Epithelial cell of esophagus (primary cell): ENCODE results near the gene KAT7.

Experiments
- DNase-seq: peaks from one replicate; pipeline ENCODE4 v3.0.0; 2010; ENCODE audit warnings: low read depth
- H3K4me3 ChIP-seq: 2 replicates; pipeline ENCODE4 v1.5.1; 2011; ENCODE audit warnings: mild to moderate bottlenecking, low read length, control low read depth
- TF ChIP-seq, protein P1 (sequence below): IDR thresholded peaks from 2 replicates; pipeline ENCODE4 v1.5.1; 2011; ENCODE audit warnings: low read depth, mild to moderate bottlenecking, low read length, control low read depth, inconsistent platforms; ENCODE audit not compliant: insufficient read depth; ENCODE audit errors: missing control alignments

Gene KAT7

DNA sequence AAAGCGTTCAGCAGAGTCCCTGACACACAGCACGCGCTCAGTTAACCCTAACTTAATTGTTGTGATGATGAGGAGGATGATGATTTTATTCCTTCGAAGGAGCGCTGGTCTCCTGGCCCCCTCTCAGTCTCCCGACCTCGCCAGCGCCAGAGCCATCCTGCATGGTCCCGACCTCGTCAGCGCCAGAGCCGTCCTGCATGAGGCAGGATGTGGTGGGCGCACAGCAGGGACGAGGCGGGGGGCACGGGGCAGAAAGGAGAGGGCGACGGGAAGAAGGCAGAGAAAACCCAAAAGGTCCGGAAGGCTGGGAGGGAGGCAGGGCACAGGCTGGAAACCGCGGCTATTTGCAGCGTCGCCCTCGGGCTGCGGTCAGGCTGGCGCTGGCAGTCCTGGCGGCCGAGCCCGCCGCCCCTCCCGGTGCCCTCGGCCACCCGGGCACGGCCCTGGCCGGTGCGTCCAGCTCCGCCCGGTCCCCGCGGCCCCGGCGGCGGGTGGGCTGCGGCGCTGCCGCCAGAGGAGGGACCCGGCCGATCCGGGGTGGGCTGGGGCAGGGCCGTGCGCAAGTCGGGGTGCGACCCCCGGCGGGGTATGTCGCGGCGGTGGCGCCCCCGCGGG lies 62.4 kb downstream of the KAT7 start:
- no peak for DNase-seq
- TF ChIP-seq, protein P1, sequence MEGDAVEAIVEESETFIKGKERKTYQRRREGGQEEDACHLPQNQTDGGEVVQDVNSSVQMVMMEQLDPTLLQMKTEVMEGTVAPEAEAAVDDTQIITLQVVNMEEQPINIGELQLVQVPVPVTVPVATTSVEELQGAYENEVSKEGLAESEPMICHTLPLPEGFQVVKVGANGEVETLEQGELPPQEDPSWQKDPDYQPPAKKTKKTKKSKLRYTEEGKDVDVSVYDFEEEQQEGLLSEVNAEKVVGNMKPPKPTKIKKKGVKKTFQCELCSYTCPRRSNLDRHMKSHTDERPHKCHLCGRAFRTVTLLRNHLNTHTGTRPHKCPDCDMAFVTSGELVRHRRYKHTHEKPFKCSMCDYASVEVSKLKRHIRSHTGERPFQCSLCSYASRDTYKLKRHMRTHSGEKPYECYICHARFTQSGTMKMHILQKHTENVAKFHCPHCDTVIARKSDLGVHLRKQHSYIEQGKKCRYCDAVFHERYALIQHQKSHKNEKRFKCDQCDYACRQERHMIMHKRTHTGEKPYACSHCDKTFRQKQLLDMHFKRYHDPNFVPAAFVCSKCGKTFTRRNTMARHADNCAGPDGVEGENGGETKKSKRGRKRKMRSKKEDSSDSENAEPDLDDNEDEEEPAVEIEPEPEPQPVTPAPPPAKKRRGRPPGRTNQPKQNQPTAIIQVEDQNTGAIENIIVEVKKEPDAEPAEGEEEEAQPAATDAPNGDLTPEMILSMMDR, result no peak
- H3K4me3 ChIP-seq, result peak overlapping the region; percentile 44

DNA sequence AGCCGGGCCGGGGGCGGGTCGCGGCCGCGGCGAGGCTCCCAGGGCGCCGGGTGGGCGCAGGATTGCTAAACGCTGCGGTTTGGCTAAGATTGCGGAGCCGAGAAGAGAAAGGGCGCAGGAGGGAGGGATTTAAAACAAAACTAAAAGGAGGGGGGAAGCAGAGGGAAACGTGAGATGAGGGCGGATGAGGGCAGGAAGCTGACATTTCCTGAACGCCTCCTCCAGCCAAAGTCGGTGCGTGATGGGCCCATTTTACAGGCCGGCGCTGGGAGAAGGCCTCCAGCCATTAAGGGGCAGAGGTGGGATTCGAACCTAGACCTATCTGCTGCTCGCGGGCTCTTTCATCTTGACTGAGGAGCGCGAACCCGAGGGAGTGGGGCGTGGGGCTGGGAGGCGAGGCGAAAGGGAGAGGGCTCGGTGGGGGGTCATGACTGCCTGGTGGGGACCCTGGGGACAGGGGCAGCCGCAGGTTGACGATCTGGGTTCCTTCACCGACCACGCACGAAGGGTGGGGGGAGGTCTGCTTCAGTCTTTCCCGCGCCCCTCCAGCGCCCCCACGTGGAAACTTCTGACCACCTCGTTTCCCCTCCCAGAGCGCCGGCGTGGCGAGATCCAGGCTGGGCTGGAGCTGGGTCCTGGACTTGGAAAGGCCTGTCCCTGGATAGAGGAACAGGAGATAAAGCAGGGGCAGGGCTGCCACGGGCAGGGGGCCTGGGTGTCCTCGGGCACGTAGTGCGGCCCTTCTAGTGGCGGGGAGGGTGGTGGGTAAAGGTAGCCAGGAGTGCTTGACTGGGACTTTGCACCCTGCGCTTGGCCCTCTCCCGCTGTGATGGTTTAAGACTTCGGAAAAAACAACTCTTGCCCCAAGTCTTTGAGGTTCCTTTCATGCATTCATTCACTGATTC lies 63.2 kb downstream of the KAT7 start:
- H3K4me3 ChIP-seq, result peak overlapping the region; percentile 44
- TF ChIP-seq, protein P1, result peak; percentile 53
- DNase-seq, result peak; percentile 33

DNA sequence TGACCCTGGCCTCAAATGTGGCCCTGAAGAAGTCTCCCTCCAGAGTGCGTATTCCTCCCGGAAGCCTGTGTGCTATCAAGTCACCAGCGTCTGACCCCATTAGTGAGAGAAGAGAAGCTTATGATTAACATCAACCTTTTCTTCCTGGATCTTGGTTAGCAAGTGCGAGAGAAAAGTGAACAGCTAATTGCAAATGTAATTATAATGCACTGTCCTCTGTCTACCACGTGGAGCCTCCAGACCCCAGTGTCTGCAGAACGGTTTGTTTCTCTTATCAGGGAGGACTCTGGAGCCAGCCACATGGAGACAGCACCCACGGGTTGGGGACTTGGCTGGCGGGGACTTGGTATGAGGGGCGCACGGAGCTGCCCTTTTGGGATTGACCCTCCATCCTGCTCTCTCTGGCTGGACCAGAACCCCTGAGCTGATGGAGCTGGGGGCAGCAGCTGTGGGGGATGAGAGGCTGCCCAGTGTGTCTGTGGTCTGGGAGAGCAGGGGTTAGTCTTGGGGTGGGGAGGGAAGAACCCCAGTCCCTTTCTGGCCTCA lies 65.1 kb downstream of the KAT7 start:
- TF ChIP-seq, protein P1, result no peak
- DNase-seq, result no peak
- H3K4me3 ChIP-seq, result no peak overlapping the region

DNA sequence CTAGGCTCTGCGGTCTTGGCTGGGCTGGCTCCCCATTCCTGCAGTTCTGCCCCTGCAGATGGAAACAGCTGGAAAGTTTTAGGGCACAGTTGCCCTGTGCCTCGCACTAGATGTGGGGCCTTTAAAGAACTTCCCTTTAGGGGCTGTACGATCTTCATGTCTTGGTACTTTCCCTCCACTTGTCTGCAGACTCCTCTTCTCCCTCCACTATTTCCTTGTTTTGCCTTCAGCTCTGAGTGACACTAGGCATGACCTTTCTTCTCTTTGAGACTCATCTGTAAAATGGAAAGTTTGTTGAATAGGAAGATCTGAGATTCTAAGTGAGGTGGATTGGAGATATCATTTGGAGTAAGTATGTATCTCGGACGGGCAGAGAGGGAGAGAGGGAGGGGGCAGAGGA lies 65.6 kb downstream of the KAT7 start:
- TF ChIP-seq, protein P1, result no peak
- no peak overlapping the region for H3K4me3 ChIP-seq
- no peak for DNase-seq

DNA sequence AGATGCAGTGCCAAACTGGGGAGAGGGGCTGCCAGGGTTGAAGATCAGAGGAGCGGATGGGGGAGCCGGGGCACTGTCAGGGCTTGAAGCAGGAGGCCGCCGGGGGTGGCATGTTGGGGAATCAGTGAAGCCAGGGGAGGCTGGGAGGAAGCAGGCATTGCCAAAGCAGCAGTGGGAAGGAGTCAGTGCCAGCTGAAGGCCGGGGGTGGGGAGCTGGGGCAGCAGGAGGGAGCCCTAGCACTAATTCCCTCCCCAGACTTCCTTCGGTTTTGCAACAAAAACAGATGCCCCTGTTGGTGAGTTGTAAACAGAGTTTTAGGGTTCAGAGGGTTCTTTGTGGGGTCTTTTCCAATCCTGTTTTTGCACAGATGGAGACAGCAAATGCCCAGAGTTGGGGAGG lies 70.3 kb downstream of the KAT7 start:
- TF ChIP-seq, protein P1, result no peak
- no peak overlapping the region for H3K4me3 ChIP-seq
- no peak for DNase-seq

DNA sequence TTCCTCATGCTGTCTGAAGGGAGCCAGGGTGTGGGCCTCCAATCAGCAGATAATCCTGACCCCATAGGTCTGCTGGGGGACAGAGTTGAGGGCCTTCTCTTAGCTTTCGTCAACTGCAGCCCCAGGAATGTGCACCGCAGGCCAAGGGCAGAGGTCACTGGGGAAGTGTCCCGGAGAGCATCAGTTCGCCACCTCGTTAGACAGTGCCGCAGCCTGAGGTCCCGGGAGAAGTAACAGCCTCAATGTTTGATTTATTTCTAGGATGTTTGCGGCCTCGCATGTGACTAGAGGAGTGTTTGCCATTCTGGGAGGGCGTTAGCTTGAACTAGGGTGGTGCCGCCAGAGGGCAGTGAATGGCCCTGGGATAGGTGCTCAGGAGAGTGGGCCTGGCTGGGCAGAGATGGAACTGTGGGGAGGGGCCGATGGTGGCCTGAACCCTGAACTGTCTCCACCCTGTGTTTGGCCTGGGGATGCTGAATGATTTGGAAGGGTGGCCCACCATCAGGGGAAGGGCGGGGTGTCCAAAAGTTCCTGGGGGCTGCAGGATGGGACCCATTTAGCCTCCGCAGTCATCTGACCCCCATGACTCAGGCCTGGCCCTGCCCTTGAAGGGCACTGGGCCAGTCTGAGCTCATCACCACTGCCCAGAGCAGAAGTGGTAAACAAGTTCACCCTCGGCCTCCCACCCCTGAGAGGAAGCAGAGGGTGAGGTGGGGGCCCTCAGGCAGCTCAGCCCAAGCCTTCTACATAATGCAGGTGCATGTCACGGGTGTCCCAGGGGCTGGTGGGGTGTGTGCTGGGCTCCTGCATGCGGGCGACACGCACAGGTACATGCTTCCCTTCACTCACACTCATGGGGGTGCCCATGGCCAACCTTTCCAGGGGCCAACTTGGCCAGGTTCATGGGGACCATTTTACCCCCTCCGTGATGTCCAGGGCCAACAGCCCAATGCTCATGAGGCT lies 71.8 kb downstream of the KAT7 start:
- no peak overlapping the region for H3K4me3 ChIP-seq
- DNase-seq, result no peak
- TF ChIP-seq, protein P1, result no peak
